ENCODE data around the gene STRBP. TPM values are rescaled to one million over a fixed set of nuclear protein-coding genes. Genes with fewer than 3 reads are reported as not detected.

Gene STRBP
- total RNA-seq, 1 experiment from 2014 or later = 40.3 TPM

DNA sequence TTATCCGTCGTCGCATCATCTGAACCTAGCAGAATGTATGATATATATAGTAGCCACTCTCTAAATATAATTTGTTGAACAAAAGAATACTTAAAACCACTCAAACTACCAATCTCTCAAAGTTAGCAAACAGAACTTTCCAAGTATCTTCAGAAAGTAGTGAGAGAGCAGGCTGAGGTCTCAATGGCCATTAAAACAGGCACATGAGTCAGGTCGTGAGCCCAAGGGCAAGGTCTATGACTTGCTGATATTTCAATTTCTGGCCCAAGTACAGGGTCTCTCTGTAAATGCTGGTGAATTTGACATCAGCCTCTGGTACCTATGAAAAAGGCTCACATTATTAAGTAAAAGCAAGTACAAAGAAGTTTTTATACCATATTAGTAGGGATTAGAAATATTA lies 139.8 kb downstream of the STRBP start:
- no peak overlapping the region for H3K4me3 ChIP-seq (ENCODE audit: low read depth in 2 of 2, low read length in 2 of 2)
- no TSS peak for BruUV-seq (replicated peaks)
- TF ChIP-seq POLR2AphosphoS5 (IDR thresholded peaks at IDR 0.05; ENCODE audit: low read depth, low read length) (no peak), SIN3A (IDR thresholded peaks at IDR 0.05; ENCODE audit: borderline replicate concordance, insufficient read depth, low read depth, low read length) (no peak), TCF7L2 (IDR thresholded peaks at IDR 0.05; ENCODE audit: low read depth, low read length) (no peak)
- TF ChIP-seq, protein P1, sequence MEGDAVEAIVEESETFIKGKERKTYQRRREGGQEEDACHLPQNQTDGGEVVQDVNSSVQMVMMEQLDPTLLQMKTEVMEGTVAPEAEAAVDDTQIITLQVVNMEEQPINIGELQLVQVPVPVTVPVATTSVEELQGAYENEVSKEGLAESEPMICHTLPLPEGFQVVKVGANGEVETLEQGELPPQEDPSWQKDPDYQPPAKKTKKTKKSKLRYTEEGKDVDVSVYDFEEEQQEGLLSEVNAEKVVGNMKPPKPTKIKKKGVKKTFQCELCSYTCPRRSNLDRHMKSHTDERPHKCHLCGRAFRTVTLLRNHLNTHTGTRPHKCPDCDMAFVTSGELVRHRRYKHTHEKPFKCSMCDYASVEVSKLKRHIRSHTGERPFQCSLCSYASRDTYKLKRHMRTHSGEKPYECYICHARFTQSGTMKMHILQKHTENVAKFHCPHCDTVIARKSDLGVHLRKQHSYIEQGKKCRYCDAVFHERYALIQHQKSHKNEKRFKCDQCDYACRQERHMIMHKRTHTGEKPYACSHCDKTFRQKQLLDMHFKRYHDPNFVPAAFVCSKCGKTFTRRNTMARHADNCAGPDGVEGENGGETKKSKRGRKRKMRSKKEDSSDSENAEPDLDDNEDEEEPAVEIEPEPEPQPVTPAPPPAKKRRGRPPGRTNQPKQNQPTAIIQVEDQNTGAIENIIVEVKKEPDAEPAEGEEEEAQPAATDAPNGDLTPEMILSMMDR (IDR thresholded peaks at IDR 0.05) = no peak
- TF ChIP-seq, protein P2, sequence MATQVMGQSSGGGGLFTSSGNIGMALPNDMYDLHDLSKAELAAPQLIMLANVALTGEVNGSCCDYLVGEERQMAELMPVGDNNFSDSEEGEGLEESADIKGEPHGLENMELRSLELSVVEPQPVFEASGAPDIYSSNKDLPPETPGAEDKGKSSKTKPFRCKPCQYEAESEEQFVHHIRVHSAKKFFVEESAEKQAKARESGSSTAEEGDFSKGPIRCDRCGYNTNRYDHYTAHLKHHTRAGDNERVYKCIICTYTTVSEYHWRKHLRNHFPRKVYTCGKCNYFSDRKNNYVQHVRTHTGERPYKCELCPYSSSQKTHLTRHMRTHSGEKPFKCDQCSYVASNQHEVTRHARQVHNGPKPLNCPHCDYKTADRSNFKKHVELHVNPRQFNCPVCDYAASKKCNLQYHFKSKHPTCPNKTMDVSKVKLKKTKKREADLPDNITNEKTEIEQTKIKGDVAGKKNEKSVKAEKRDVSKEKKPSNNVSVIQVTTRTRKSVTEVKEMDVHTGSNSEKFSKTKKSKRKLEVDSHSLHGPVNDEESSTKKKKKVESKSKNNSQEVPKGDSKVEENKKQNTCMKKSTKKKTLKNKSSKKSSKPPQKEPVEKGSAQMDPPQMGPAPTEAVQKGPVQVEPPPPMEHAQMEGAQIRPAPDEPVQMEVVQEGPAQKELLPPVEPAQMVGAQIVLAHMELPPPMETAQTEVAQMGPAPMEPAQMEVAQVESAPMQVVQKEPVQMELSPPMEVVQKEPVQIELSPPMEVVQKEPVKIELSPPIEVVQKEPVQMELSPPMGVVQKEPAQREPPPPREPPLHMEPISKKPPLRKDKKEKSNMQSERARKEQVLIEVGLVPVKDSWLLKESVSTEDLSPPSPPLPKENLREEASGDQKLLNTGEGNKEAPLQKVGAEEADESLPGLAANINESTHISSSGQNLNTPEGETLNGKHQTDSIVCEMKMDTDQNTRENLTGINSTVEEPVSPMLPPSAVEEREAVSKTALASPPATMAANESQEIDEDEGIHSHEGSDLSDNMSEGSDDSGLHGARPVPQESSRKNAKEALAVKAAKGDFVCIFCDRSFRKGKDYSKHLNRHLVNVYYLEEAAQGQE (IDR thresholded peaks at IDR 0.05; ENCODE audit: insufficient read depth in 1 of 2, low read depth in 2 of 2, low read length in 1 of 2) = no peak
- no peaks in the 10 kb centered on the region for H3K9me3 ChIP-seq (ENCODE audit: control insufficient read depth, insufficient read depth, low read depth, low read length)
- DNase-seq (ENCODE audit: low read depth, low spot score) (no peak), ATAC-seq (no peak)
- CTCF ChIA-PET = no interaction called here
- no peaks in the 10 kb centered on the region for H3K27me3 ChIP-seq (ENCODE audit: control insufficient read depth, insufficient read depth, low read length)
- POLR2A ChIA-PET = no interaction called here
- H3K27ac ChIP-seq (ENCODE audit: low read length) = no peak overlapping the region
- H3K36me3 ChIP-seq (ENCODE audit: control insufficient read depth, insufficient read depth, low read length) = no peaks in the 10 kb centered on the region; the same call in 1 of the 2 replicates
- in situ Hi-C loops (cut with HindIII; ENCODE audit: low pct_unique_long_range_greater_than_20kb, low sequenced_read_pairs) = no loop called here
- intact Hi-C loops (cut with micrococcal nuclease; ENCODE audit: unreplicated experiment) = no loop called here
- no peaks in the 10 kb centered on the region for H3K4me1 ChIP-seq (ENCODE audit: control insufficient read depth, insufficient read depth, low read length)

DNA sequence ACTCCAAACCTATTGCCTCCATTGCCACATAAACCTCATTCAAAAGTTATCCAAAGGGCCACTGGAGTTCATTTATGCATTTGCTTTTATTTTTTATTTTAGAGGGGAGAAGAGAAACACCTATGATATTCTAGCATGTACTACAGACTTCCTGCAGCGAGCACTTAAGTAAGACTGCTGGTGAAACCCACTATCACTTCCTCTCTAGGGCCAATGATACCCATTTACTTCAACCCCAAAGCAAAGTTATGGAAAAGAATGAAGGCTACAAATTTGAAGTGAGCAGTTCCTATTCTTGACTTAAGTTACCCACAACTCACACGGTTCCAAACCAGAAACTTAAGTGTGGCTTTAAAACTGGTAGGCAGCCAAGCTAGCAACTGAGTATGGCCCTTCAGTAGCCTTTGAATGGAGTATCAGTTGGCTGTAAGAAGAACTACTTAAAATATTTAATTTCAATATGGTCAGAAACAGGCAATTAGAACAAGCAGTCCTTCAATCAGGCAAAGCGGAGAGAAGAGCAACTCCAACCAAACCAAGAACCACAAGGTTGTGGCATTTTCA lies 140.8 kb downstream of the STRBP start:
- intact Hi-C loops (cut with micrococcal nuclease; ENCODE audit: unreplicated experiment) = no loop called here
- H3K27me3 ChIP-seq (ENCODE audit: control insufficient read depth, insufficient read depth, low read length) = no peaks in the 10 kb centered on the region
- no peak overlapping the region for H3K27ac ChIP-seq (ENCODE audit: low read length)
- DNase-seq (ENCODE audit: low read depth, low spot score) (no peak), ATAC-seq (no peak)
- H3K36me3 ChIP-seq (ENCODE audit: control insufficient read depth, insufficient read depth, low read length) = no peaks in the 10 kb centered on the region; the same call in 1 of the 2 replicates
- H3K4me1 ChIP-seq (ENCODE audit: control insufficient read depth, insufficient read depth, low read length) = no peaks in the 10 kb centered on the region
- H3K9me3 ChIP-seq (ENCODE audit: control insufficient read depth, insufficient read depth, low read depth, low read length) = no peaks in the 10 kb centered on the region
- ChIA-PET POLR2A (no interaction called here), CTCF (no interaction called here)
- BruUV-seq (replicated peaks) = no TSS peak
- in situ Hi-C loops (cut with HindIII; ENCODE audit: low pct_unique_long_range_greater_than_20kb, low sequenced_read_pairs) = no loop called here
- TF ChIP-seq, protein P2 (IDR thresholded peaks at IDR 0.05; ENCODE audit: insufficient read depth in 1 of 2, low read depth in 2 of 2, low read length in 1 of 2) = no peak
- TF ChIP-seq POLR2AphosphoS5 (IDR thresholded peaks at IDR 0.05; ENCODE audit: low read depth, low read length) (no peak), TCF7L2 (IDR thresholded peaks at IDR 0.05; ENCODE audit: low read depth, low read length) (no peak), SIN3A (IDR thresholded peaks at IDR 0.05; ENCODE audit: borderline replicate concordance, insufficient read depth, low read depth, low read length) (no peak)
- TF ChIP-seq, protein P1 (IDR thresholded peaks at IDR 0.05) = no peak
- no peak overlapping the region for H3K4me3 ChIP-seq (ENCODE audit: low read depth in 2 of 2, low read length in 2 of 2)

All from Panc1 (cell line).